Stimulated activated CD4-positive, alpha-beta T cell treated with anti-CD3 and anti-CD28 coated beads, Interleukin-1b, Interleukin-23, amount 100 ng/mL, for 48 hours (primary cell): ENCODE data around the gene MAP1LC3B2.
"Not testable (repeated sequence)": the region's sequence is repeated elsewhere in the genome, so short reads cannot be mapped to it uniquely, and the experiment has no call there.

Source experiments
- DNase-seq: peaks from one replicate; pipeline ENCODE4 v3.0.0-alpha.2; 2020

Gene MAP1LC3B2

DNA sequence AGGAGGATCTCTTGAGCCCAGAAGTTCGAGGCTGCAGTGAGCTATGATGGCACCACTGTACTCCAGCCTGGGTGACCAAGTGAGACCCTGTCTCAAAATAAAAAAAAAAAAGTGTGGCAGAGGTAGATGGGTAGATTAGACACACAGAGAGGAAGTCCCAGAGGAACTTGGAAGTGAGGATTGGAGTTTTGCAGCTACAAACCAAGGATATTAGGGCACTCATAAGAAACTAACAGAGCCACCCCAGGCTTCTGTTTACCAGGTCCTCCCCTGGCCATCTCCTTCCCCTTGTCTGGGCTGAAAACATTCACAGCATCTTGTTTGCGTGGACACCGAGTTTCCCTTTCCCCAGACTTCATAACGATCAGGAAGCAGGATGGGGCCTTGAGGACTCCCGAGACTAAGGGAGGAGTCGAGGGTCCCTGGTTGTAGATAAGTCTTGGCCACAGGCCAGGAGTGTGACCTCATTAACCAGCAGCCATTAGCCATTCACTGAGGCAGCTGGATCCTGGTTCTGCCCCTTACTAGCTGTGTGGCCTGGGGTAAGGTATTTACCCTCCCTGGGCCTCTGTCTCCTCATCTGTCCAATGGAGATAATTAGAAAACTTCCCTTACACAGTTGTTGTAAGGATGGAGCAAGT, 2.1 kb downstream of the MAP1LC3B2 start:
- DNase-seq, result no peak

DNA sequence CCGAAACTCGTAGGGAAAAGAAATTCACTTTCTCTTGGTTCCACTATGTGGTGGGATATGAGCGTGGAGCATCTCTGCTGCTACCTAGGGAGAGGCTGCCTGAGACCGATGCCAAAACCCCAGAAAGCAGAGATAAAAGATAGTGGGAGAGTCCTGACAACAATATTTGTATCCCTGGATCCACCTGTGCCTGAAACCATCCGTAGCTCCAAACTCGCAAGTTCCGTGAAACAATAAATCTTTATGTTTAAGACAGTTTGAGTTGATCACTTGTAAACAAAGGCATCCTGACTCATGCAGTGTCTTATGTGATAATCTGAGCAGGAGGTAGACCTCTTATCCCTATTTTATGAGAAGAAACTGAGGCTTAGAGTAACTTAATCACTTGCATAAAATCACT, 2.9 kb downstream of the MAP1LC3B2 start:
- DNase-seq, result no peak

DNA sequence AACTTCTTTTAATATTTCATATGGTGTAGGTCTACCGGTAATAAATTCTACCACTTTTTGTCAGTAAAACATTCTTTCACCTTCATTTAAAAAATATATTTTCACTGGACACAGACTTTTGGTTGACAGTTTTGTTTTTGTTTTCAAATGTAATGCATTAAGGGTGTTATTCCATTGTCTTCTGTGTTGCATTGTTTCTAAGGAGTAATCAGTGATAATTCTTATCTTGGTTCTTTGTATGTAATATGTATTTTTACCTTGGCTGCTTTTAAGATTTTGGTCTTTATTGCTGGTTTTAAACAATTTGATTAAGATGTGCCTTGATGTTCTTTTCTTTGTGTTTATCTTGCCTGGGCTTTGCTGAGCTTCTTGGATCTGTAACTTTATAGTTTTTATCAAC, 4.1 kb downstream of the MAP1LC3B2 start:
- no peak for DNase-seq

DNA sequence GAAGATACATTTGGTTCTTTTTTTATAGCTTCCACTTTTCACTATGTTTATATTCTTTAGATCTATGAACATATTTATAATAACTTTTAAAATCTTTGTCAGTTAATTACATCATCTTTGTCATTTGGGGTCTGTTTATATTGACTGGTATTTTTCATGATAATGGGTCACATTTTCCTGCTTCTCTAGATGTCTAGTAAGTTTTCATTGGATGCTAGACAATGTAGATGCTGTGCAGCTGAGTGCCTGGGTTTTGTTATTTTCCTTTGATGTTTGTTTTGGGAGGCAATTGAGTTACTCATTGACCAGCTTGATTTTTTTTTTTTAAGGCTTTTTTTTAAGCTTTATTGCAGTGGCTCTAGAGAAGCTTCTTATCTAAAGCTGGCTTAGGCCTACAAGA, 4.9 kb downstream of the MAP1LC3B2 start:
- DNase-seq, result no peak

DNA sequence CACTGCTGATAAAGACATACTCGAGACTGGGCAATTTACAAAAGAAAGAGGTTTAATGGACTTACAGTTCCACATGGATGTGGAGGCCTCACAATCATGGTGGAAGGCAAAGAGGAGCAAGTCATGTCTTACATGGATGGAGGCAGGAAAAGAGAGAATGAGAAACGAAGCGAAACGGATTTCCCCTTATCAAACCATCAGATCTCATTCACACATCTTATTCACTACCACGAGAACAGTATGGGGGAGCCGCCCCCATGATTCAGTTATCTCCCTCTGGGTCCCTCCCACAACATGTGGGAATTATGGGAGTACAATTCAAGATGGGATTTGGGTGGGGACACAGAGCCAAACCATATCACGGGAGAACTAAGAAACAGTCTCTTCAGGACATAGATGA, 6.0 kb downstream of the MAP1LC3B2 start:
- not testable (repeated sequence) for DNase-seq

DNA sequence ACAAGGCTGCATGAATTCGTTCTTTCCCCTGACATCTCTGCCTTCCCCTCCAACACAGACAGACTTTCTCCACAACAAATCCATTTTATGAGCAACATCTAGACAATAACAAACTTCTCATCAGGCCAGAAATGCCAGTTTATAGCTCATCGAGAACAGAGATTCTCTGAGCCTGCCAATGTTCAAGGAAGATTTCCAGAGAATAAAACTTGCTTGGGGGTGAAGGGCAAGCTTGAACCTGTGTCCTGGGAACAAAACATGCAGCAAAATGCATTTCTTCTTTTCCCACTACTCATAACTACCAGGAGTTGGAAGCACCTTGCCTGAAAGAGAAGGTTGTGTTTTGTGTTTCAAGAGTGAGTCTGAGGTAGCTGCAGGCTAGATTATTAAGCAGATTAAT, 6.8 kb downstream of the MAP1LC3B2 start:
- no peak for DNase-seq

DNA sequence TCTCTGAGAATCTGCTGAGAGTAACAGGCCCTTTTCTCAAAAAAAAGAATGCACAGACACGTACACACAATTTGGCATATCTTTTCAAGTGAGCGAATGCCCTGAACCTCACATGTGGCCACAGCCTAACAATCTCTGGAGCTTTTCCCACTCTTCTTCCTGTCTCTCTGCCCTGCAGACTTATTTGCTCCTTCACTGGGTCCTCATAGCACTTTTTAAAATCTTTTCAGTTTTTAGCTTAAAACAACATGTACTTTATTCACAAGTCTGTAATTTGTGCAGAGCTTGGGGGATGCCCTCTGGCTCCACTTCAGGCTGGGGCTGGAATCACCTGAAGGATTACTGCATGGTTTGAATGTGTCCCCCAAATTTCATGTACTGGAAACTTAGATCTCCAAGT, 9.0 kb downstream of the MAP1LC3B2 start:
- no peak for DNase-seq

DNA sequence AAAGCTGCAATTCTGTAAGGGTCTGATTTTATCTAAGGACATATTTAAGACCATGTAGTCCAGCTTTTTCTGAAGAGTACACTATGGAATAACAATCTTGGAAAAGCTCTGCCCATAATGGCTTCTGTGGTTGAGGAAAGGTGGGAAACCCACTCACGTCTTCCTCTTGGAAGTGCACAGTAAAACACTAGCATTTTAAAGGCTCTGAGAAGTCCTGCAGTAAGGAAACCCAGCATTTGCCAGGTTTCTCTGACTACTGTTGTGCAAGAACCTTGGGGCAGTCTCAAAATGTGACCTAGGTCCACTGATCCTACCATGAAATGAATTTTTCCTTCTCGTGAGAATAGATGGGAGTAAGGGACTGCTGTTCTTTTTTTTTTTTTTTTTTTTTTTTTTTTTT, 11.9 kb downstream of the MAP1LC3B2 start:
- DNase-seq, result no peak

DNA sequence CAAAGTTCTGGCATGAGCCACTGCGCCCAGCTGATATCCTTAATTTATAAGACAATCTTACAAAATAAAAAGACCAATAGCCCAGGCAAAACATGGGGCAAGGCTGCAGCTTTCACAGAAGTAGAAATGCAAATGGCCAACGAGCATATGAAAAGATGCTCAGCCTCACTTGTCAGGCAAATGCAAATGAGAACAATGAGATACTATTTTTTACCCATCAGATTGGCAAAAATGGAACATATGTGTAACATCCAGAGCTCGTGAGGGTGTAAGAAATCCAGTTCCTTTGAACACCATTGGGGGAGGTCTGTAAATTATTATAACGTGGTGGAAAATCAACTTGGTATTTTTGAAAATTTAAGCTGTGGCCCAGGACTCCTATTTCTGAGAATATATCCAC, 14.6 kb downstream of the MAP1LC3B2 start:
- no peak for DNase-seq

DNA sequence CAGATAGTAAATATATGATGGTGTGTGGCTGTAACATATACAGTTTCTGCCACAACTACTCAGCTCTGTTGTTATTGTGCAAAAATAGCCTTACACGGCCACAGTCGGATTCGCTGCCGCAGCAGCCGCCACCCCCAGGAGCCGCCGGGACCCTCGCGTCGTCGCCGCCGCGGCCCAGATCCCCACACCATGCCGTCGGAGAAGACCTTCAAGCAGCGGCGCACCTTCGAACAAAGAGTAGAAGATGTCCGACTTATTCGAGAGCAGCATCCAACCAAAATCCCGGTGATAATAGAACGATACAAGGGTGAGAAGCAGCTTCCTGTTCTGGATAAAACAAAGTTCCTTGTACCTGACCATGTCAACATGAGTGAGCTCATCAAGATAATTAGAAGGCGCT, 16.6 kb downstream of the MAP1LC3B2 start:
- DNase-seq, result not testable (repeated sequence)

DNA sequence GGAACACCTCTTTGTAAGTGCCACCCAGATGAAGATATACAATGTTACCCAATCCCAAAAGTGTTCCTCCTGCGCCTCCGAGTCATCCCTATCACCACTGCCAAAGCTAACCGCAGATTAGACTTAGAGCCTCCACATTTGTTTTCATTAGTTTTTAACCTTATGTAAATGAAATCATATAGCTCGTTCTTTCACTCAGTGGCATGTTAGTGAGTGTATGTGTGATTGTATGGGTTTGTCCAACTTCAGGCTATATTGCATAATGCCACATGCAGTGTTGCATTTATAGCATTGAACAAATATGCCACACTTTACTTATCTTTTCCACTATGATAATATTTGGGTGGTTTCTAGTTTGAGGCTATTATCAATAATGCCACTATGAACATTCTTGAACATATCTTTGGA, 18.0 kb downstream of the MAP1LC3B2 start:
- DNase-seq, result no peak

DNA sequence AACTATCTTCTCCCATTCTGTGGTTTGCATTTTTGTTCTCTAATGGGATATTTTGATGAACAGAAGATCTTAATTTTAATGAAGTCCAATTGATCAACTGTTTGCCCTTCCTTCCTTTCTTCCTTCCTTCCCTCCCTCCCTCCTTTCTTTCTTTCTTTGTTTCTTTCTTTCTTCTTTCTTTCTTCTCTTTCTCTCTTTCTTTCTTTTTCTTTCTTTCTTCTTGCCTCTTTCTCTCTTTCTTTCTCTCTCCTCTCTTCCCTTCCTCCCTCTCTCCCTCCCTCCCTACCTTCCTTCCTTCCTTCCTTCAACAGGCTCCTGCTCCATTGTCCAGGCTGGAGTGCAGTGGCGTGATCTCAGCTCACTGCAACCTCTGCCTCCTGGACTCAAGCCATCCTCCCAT, 18.9 kb downstream of the MAP1LC3B2 start:
- DNase-seq, result no peak

DNA sequence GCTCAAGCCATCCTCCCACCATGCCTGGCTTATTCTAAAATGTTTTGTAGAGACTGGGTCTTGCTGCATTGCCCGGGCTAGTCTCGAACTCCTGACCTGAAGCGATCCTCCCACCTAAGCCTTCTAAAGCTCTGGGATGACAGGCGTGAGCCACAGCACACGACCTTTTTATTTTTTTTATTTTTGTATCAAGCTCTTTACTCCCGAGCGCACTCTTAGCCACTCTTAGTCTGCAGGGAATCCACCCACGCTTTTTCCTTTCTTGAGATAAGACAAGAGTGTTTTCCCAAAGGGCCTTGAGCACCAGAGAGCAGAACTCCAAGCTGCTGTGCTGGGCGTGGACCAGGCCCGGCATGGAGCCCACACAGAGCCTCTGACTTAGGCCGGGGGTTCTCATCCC, 23.4 kb downstream of the MAP1LC3B2 start:
- no peak for DNase-seq

DNA sequence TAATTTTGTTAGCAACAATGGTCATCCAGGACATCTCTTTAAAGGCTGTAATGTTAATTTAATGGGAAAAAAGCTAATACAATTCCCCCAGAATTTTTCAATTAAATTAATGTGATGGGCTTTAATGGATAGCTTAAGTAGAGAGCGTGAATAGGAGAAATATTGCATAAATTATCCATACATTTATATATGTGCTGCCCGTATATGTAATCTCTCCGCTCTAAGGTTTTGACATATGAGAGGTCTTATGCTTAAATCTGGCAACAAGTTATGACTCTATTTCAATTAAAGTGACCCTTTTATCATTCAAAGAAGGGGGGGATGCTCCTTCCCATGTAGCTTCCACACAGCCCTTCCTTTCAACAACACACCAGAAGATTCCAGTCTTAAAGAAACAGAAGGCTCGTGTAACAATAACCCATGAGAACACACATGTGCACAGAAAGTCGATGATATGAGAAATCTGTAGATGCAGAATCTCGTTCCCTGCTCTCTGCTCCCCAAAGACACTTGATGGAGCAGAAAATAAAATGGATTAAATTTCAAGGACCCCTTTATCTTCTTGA, 24.0 kb downstream of the MAP1LC3B2 start:
- DNase-seq, result no peak

DNA sequence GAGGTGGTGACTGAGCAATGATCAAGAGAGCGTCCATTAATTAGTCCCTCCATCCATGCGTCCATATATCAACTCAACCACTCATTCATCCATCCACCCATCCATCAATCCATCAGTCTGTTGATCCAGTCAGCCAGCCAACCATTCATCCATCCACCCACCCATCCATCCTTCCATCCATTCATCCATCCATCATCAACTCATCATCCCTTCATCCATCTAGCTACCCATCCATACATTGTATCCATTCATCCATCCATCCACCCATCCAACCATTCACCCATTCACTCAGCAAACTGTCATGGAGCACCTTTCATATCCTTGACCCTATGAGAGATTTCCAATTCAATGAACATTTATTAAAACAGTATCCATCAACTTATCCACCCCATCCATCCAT, 28.1 kb downstream of the MAP1LC3B2 start:
- no peak for DNase-seq

DNA sequence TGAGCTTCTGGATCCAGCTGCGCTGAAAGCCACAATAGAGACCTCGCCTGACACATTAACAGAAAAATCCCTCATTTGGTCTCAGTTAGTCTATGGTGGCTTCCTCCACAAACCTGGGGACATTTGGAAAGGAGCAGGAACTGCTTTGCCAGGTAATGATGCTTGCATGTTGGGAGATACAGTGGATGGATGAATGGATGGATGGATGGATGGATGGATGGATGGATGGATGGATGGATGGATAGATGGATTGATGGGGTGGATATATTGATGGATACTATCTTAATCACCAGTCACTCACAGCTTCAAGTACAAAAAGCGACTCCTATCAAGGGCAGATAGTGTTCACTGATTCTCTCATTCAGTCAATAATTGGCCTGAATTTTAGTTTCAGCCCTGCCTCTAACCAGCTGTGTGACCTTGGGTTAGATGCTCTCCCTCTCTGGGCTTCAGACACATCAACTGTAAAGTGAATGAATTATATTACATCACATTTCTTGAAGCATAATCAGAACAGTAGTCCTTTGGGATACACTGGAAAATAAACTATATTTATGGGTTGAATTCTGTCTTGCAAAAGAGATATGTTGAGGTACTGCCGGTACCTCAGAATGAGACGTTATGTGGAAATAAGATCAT, 29.3 kb downstream of the MAP1LC3B2 start:
- no peak for DNase-seq

DNA sequence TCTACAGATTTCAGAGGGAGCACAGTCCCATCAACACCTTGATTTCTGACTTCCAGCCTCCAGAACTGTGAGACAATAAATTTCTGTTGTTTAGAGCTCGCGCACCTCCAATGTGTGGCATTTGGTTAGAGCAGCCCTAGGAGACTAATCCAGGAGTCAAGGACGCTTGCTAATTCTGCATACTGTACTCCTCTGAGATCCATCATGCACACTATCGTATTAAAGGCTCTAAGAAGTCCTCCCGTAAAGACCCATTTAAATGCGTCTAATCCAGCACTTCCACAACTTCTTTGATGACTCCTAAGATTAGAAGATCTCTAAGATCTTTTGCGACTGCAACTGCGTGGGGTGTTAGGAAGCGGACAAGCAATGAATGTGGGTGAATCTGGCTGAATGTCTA, 30.4 kb downstream of the MAP1LC3B2 start:
- DNase-seq, result no peak

DNA sequence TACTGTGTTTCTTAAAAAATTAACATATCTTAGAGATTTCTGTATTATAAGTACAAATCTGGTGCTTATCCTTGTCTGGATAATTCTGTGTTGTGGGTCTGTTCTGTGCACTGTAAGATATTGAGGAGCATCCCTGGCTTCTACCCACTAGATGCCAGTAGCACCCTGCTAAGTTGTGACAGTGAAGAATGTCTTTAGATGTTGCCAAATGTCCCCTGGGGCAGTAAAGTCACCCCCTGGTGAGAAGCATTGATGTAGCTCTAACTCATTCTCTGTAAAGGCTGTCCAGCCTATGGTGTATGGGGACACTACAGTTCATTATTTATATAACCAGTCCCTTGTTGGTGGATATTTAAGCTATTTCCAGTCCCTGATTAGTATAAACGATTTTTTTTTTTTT, 31.4 kb downstream of the MAP1LC3B2 start:
- DNase-seq, result no peak

DNA sequence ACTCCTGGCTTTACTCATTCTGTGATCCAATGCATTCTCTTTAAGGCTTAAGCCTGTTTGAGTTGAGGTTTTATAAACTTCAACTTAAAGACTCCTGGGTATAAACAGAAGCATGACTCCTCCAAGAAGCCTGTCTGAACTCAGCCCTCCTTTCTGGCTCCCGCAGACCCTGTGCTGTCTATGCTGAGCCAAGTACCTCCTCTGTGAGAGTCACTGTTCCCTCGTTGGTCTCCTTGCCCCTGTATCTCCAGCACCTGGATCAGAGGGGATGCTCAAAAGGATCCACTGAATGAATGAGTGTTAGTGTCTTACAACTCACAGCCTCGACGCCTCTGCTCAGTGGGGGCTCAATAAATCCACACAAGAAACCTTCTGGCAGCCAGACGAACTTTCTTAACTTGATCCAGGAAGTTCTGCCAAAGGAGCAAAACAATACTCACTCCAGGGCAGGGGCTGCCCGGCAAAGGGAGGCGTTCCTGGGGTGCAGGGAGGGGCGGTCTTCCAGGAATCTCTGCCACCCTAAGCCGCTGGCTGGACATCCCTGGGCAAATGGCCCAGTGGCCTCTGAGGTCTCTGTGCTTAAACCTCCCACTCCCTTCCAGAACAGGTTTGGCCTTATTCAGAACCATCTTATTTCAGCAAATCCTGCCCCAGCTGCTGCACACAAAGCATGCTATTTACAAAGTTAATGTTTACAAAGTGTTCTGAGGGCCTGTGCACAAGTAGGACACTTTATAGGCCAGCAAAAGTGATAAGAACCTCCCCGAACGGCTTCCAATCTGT, 32.9 kb downstream of the MAP1LC3B2 start:
- no peak for DNase-seq

DNA sequence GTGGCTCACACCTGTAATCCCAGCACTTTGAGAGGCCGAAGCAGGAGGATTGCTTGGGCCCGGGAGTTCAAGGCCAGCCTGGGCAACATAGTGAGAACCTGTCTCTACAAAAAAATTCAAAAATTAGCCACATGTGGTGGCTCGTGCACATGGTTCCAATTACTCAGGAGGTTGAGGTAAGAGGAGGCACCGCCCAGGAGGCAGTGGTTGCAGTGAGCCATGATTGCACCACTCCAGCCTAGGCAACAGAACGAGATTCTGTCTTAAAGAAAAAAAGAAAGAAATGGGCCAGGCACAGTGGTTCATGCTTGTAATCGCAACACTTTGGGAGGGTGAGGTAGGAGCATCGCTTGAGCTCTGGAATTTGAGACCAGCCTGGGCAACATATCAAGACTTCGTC, 33.5 kb downstream of the MAP1LC3B2 start:
- no peak for DNase-seq

DNA sequence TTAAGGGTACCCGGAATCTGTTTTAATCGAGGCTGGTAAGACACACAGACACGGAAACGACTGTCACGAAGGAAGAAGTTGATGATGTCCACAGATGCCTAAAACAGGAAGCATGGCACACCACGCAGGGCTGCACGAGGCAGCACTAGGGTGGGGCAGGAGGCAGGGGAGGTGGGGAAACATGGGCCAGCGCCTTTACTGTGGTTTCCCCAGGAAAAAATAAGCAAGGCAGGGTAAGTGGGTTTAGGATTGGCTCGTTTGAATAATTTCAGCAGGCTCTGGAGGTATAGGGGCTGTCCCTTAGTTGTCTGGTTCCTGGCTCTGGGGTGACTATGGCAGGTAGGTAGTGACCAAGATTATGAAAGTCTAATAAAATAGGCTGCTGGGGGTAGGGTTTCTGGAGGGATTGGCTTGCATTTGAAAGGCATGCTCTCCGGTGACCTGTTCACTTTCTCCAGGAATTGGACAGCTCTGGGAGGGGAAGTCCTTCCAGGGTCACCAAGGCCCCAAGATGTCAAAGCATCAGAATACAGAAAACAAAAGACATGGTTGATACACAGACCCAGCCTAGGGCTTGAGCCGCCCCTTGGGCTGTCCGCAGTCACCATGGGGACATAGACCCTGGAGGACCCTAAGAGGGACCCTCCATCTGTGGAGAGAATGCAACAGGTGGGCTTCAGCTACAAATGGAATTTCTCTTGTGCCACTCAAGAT, 35.3 kb downstream of the MAP1LC3B2 start:
- DNase-seq, result peak; percentile 32

DNA sequence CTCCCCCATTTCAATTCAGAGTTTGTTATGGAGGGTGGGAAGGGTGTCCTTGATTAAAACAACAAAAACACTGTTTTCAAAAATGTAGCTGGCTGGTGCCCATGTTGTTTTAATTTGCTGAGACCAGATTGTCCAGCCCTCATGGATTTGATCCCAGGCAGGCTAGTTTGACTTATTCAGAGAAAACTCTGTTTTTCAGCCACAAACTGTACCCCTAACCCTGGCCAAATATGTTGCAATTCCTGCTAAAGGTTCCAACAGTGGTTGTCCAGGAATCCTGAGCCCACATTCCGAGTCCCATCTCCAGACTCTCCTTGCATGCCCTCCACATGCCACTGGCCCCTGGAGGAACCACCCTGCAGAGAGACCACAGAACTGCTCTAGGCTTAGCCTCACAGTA, 36.0 kb downstream of the MAP1LC3B2 start:
- no peak for DNase-seq

DNA sequence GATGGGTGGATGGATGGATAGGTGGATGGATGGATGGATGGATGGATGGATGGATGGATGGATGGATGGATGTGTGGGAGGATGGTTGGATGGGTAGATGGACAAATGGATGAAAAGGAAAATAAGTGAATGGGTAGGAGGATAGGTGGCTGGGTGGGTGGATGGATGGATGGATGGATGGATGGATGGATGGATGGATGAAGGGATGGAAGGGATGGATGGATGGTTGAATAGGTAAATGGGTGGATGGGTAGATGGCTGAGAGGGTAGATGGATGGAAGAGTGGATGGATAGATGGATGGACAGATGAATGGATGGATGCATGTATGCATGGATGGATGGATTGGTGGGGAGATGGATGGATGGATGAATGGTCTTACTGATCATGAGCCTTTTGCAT, 36.5 kb downstream of the MAP1LC3B2 start:
- no peak for DNase-seq
